ENCODE data around the gene RABGAP1L. TPM values are rescaled to one million over a fixed set of nuclear protein-coding genes. Genes with fewer than 3 reads are reported as not detected.

RABGAP1L gene
- total RNA-seq, 4 donors from 2014 or later: 39.3 to 101 (median 63.7) TPM

GRCh38 chr1:174786358-174786757, 627.0 kb downstream of the RABGAP1L start:
- Histone ChIP-seq H3K27me3 (no peaks in the 10 kb centered on the region), H3K27ac (replicated peaks in 1 of 4) (no peak overlapping the region), H3K9me3 (no peaks in the 10 kb centered on the region), H3K4me1 (no peaks in the 10 kb centered on the region), H3K36me3 (no peaks in the 10 kb centered on the region), H3K4me3 (no peak overlapping the region)
- intact Hi-C loops (cut with DNase I): no loop called here
- DNase-seq (ENCODE audit: extremely low spot score): no peak
- TF ChIP-seq EP300 (IDR thresholded peaks at IDR 0.05): no peak
- TF ChIP-seq POLR2A (IDR thresholded peaks at IDR 0.05; ENCODE audit: low read depth): no peak
- no peak for TF ChIP-seq POLR2AphosphoS5 (IDR thresholded peaks at IDR 0.05)
- no peak for TF ChIP-seq CTCF (IDR thresholded peaks at IDR 0.05)
- 47% methylated on average over 2 of the region's 2 CpGs for whole genome bisulfite sequencing

GRCh38 chr1:174786760-174787159, 627.4 kb downstream of the RABGAP1L start:
- no peak overlapping the region for H3K27ac ChIP-seq (replicated peaks in 1 of 4)
- WGBS: 92% methylated on average over 4 of the region's 4 CpGs

GRCh38 chr1:174788981-174789380, 629.7 kb downstream of the RABGAP1L start:
- H3K9me3 ChIP-seq: no peaks in the 10 kb centered on the region
- no peak overlapping the region for H3K27ac ChIP-seq (replicated peaks in 1 of 4)
- TF ChIP-seq EP300 (IDR thresholded peaks at IDR 0.05) (no peak), CTCF (IDR thresholded peaks at IDR 0.05) (no peak), POLR2AphosphoS5 (IDR thresholded peaks at IDR 0.05) (no peak), POLR2A (IDR thresholded peaks at IDR 0.05; ENCODE audit: low read depth) (no peak)
- DNase-seq (ENCODE audit: extremely low spot score): no peak
- no peaks in the 10 kb centered on the region for H3K36me3 ChIP-seq
- 72% methylated on average over 1 of the region's 1 CpG for WGBS
- no peaks in the 10 kb centered on the region for H3K4me1 ChIP-seq
- H3K27me3 ChIP-seq: no peaks in the 10 kb centered on the region
- H3K4me3 ChIP-seq: no peak overlapping the region
- intact Hi-C loops (cut with DNase I): no loop called here

More at GRCh38 chr1:174786760-174787159, 627.4 kb downstream of the RABGAP1L start:
- Histone ChIP-seq H3K4me3 (no peak overlapping the region), H3K9me3 (no peaks in the 10 kb centered on the region), H3K4me1 (no peaks in the 10 kb centered on the region), H3K36me3 (no peaks in the 10 kb centered on the region), H3K27me3 (no peaks in the 10 kb centered on the region)
- intact Hi-C loops (cut with DNase I): no loop called here
- DNase-seq (ENCODE audit: extremely low spot score): no peak
- TF ChIP-seq CTCF (IDR thresholded peaks at IDR 0.05) (no peak), POLR2AphosphoS5 (IDR thresholded peaks at IDR 0.05) (no peak)

- no peak for DNase-seq (ENCODE audit: extremely low spot score)
- H3K36me3 ChIP-seq: no peaks in the 10 kb centered on the region
- no peaks in the 10 kb centered on the region for H3K9me3 ChIP-seq
- no peaks in the 10 kb centered on the region for H3K4me1 ChIP-seq
- WGBS: 74% methylated on average over 1 of the region's 1 CpG
- TF ChIP-seq POLR2A (IDR thresholded peaks at IDR 0.05; ENCODE audit: low read depth) (no peak), CTCF (IDR thresholded peaks at IDR 0.05) (no peak), POLR2AphosphoS5 (IDR thresholded peaks at IDR 0.05) (no peak), EP300 (IDR thresholded peaks at IDR 0.05) (no peak)
- no peak overlapping the region for H3K4me3 ChIP-seq
- intact Hi-C loops (cut with DNase I): no loop called here
- H3K27ac ChIP-seq (replicated peaks in 1 of 4): no peak overlapping the region
- no peaks in the 10 kb centered on the region for H3K27me3 ChIP-seq
Observed at GRCh38 chr1:174789399-174789798, 630.1 kb downstream of the RABGAP1L start.

- Histone ChIP-seq H3K27me3 (no peaks in the 10 kb centered on the region), H3K9me3 (no peaks in the 10 kb centered on the region), H3K4me3 (no peak overlapping the region), H3K36me3 (no peaks in the 10 kb centered on the region), H3K4me1 (no peaks in the 10 kb centered on the region), H3K27ac (replicated peaks in 1 of 4) (no peak overlapping the region)
- no peak for DNase-seq (ENCODE audit: extremely low spot score)
- 52% methylated on average over 2 of the region's 2 CpGs for WGBS
- no peak for TF ChIP-seq POLR2AphosphoS5 (IDR thresholded peaks at IDR 0.05)
- no peak for TF ChIP-seq CTCF (IDR thresholded peaks at IDR 0.05)
- TF ChIP-seq POLR2A (IDR thresholded peaks at IDR 0.05; ENCODE audit: low read depth): no peak
- no peak for TF ChIP-seq EP300 (IDR thresholded peaks at IDR 0.05)
- intact Hi-C loops (cut with DNase I): no loop called here
Observed at GRCh38 chr1:174791863-174792262, 632.5 kb downstream of the RABGAP1L start.
